HG03095 (cell line): ENCODE results near the gene RAPGEF4.

Source experiments
- ATAC-seq: cut with Tn5 transposase; IDR thresholded peaks from one replicate; pipeline ENCODE4 v1.9.1; 2021; ENCODE audit warnings: moderate library complexity; ENCODE audit not compliant: unreplicated experiment

The RAPGEF4 gene

GRCh38 chr2:173056705-173057364 is 321.2 kb downstream of the RAPGEF4 start:
- no peak for ATAC-seq

GRCh38 chr2:173058097-173058496 is 322.5 kb downstream of the RAPGEF4 start:
- no peak for ATAC-seq

GRCh38 chr2:173058673-173059072 is 323.0 kb downstream of the RAPGEF4 start:
- ATAC-seq = no peak

- ATAC-seq = no peak
Measured at GRCh38 chr2:173059292-173059691, 323.6 kb downstream of the RAPGEF4 start.

- no peak for ATAC-seq
Measured at GRCh38 chr2:173059971-173060461, 324.4 kb downstream of the RAPGEF4 start.

GRCh38 chr2:173062801-173063200 is 327.2 kb downstream of the RAPGEF4 start:
- ATAC-seq = no peak

GRCh38 chr2:173064151-173064805 is 328.6 kb downstream of the RAPGEF4 start:
- ATAC-seq = no peak

- no peak for ATAC-seq
Measured at GRCh38 chr2:173066887-173067676, 331.4 kb downstream of the RAPGEF4 start.

- no peak for ATAC-seq
Measured at GRCh38 chr2:173075056-173075780, 339.6 kb downstream of the RAPGEF4 start.

GRCh38 chr2:173075781-173076580 is 340.3 kb downstream of the RAPGEF4 start, which contains the start of gene MAP3K20:
Gene MAP3K20 (plus strand): TSS chr2:173075846. CDS start chr2:173091032, 15,186 bp downstream.
- peak; percentile 50 for ATAC-seq

- ATAC-seq = peak; percentile 28
Measured at GRCh38 chr2:173076581-173077345, 341.1 kb downstream of the RAPGEF4 start.

- no peak for ATAC-seq
Measured at GRCh38 chr2:173077506-173078177, 342.0 kb downstream of the RAPGEF4 start.

GRCh38 chr2:173079141-173079540 is 343.5 kb downstream of the RAPGEF4 start:
- ATAC-seq = no peak

- ATAC-seq = no peak
Measured at GRCh38 chr2:173079973-173080860, 344.6 kb downstream of the RAPGEF4 start.

GRCh38 chr2:173086518-173087213 is 351.0 kb downstream of the RAPGEF4 start:
- no peak for ATAC-seq

- ATAC-seq = no peak
Measured at GRCh38 chr2:173087214-173087581, 351.6 kb downstream of the RAPGEF4 start.

GRCh38 chr2:173087793-173088496 is 352.3 kb downstream of the RAPGEF4 start:
- ATAC-seq = no peak
